B cell (primary cell): ENCODE results near the gene ZNF804A. TPM values are rescaled to one million over a fixed set of nuclear protein-coding genes. Genes with fewer than 3 reads are reported as not detected.

Source experiments
- ATAC-seq: fragments of 200-7000 bp; cut with Tn5 transposase; one replicate; pipeline ENCODE4 v1.10.0; 2021; ENCODE audit warnings: low read depth, mild to moderate bottlenecking, moderate number of reproducible peaks, moderate library complexity
- CTCF ChIA-PET: fragments of 350-600 bp; sonication (Branson Sonifier 250); formaldehyde crosslinking; loops from one replicate; lab custom pipeline; 2021; ENCODE audit warnings: antibody characterized with exemption, inconsistent platforms; lab: Charles Lee
- POLR2A ChIA-PET: fragments of 350-600 bp; sonication (Branson Sonifier 250); formaldehyde crosslinking; loops from one replicate; lab custom pipeline; 2021; ENCODE audit warnings: antibody characterized with exemption; lab: Charles Lee
- DNase-seq: peaks from one replicate; pipeline ENCODE4 v3.0.0; 2013
- H2AFZ ChIP-seq: 2 replicates; pipeline ENCODE4 v1.6.1; 2012; ENCODE audit warnings: mild to moderate bottlenecking, low read depth, low read length; ENCODE audit not compliant: insufficient read depth, poor library complexity, severe bottlenecking
- H3K27ac ChIP-seq, 2 donors: 1 replicate in 1 of 2; 2 replicates in 1 of 2; pipeline ENCODE4 v1.5.1; 2012 to 2013; ENCODE audit warnings: low read length in 2 of 2, mild to moderate bottlenecking in 2 of 2, moderate library complexity in 1 of 2
- H3K27me3 ChIP-seq, 4 experiments: fragments of 200-600 bp in 1 of 4; sonication (generic) in 1 of 4; replicated peaks in 1 of 4; 1 replicate in 2 of 4; 2 replicates in 2 of 4; pipeline versions ENCODE4 v1.6.1 to v1.7.0; 2013 to 2016; ENCODE audit warnings: low read length in 3 of 4, mild to moderate bottlenecking in 2 of 4, mixed read lengths in 1 of 4, moderate library complexity in 1 of 4; ENCODE audit not compliant: insufficient read depth in 4 of 4, control insufficient read depth in 3 of 4; ENCODE audit errors: control extremely low read depth in 1 of 4
- H3K36me3 ChIP-seq, 2 experiments: replicated peaks in 1 of 2; 1 replicate in 1 of 2; 2 replicates in 1 of 2; pipeline versions ENCODE4 v1.6.1 to v1.7.1; 2013; ENCODE audit warnings: low read length in 1 of 2; ENCODE audit not compliant: insufficient read depth in 2 of 2, control insufficient read depth in 1 of 2; ENCODE audit errors: control extremely low read depth in 1 of 2, extremely low read depth in 1 of 2
- H3K4me1 ChIP-seq, 2 donors: fragments of 200-600 bp in 1 of 2; sonication (generic) in 1 of 2; 1 replicate in 1 of 2; 2 replicates in 1 of 2; pipeline versions ENCODE4 v1.5.1 to v1.6.1; 2013 to 2017; ENCODE audit warnings: low read length in 2 of 2; ENCODE audit not compliant: control insufficient read depth in 2 of 2, insufficient read depth in 2 of 2
- H3K4me2 ChIP-seq: replicated peaks from 2 replicates; pipeline ENCODE3; 2012; ENCODE audit warnings: mild to moderate bottlenecking, low read depth, low read length; ENCODE audit not compliant: poor library complexity, severe bottlenecking
- H3K4me3 ChIP-seq, 5 experiments: fragments of 200-600 bp in 1 of 5; sonication (generic) in 1 of 5; 1 replicate in 3 of 5; 2 replicates in 2 of 5; pipeline versions ENCODE4 v1.5.1 to v1.7.0; 2011 to 2016; ENCODE audit warnings: low read length in 4 of 5, mild to moderate bottlenecking in 4 of 5, low read depth in 2 of 5, control low read depth in 1 of 5, moderate library complexity in 1 of 5; ENCODE audit not compliant: insufficient read depth in 1 of 5; ENCODE audit errors: control extremely low read depth in 1 of 5, extremely low read depth in 1 of 5
- H3K79me2 ChIP-seq: fragments of 200-600 bp; sonication (generic); one replicate; pipeline ENCODE4 v1.6.0; 2016; ENCODE audit warnings: low read length; ENCODE audit not compliant: control insufficient read depth, insufficient read depth
- H3K9ac ChIP-seq: fragments of 200-600 bp; sonication (generic); 2 replicates; pipeline ENCODE4 v1.6.1; 2017; ENCODE audit warnings: mild to moderate bottlenecking, low read length, moderate library complexity
- H3K9me3 ChIP-seq, 3 donors: one replicate each; pipeline versions ENCODE4 v1.6.1 to v1.7.1; 2013; ENCODE audit warnings: low read length in 2 of 3; ENCODE audit not compliant: control insufficient read depth in 2 of 3, insufficient read depth in 1 of 3; ENCODE audit errors: control extremely low read depth in 1 of 3
- H4K20me1 ChIP-seq: 2 replicates; pipeline ENCODE4 v1.6.0; 2012; ENCODE audit warnings: mild to moderate bottlenecking, low read length; ENCODE audit not compliant: insufficient read depth, control insufficient read depth, poor library complexity, severe bottlenecking
- H3K27ac Mint-ChIP-seq: one replicate; pipeline ENCODE4 v1.8.0; 2021; ENCODE audit warnings: mixed read lengths
- H3K27me3 Mint-ChIP-seq: one replicate; pipeline ENCODE4 v1.8.0; 2021; ENCODE audit warnings: mixed read lengths
- H3K4me1 Mint-ChIP-seq: one replicate; pipeline ENCODE4 v1.8.0; 2021; ENCODE audit warnings: mixed read lengths
- H3K4me3 Mint-ChIP-seq: one replicate; pipeline ENCODE4 v1.8.0; 2021; ENCODE audit warnings: mixed read lengths
- H3K9me3 Mint-ChIP-seq: one replicate; pipeline ENCODE4 v1.8.0; 2022; ENCODE audit warnings: mixed read lengths; ENCODE audit not compliant: insufficient read depth
- EZH2 ChIP-seq: IDR thresholded peaks from 2 replicates; pipeline ENCODE4 v1.6.1; 2012; ENCODE audit warnings: borderline replicate concordance, low read depth, mild to moderate bottlenecking, moderate library complexity, low read length; ENCODE audit not compliant: insufficient read depth, poor library complexity, severe bottlenecking
- WGBS: methylation state at CpG from one replicate; pipeline ENCODE4 v1.1.5; 2013; ENCODE audit warnings: missing lambda C conversion rate; ENCODE audit not compliant: insufficient coverage; 5-methylcytosine and 5-hydroxymethylcytosine counted together
- intact Hi-C: fragments of 100-400 bp; cut with micrococcal nuclease; formaldehyde crosslinking; loops from one replicate; pipeline ENCODE4 v1.10.0; 2022
- polyA plus RNA-seq: library from polyadenylated mRNA; depleted of rRNA; stranded (reverse); fragments of >200 nt; gene quantifications from 2 replicates; pipeline ENCODE4 v1.2.3, GENCODE V29; 2012
- total RNA-seq, 2 donors: library from RNA; stranded (reverse); fragments of 120-200 nt in 1 of 2; gene quantifications; 1 replicate in 1 of 2; 2 replicates in 1 of 2; pipeline versions ENCODE4 v1.2.3 to v1.2.4, GENCODE V29; 2013 to 2022
- TF ChIP-seq, protein P1 (sequence below): fragments of 200-600 bp; IDR thresholded peaks from one replicate; pipeline ENCODE4 v1.8.0; 2022; ENCODE audit warnings: antibody characterized with exemption, mild to moderate bottlenecking

ZNF804A gene
- total and polyA plus RNA-seq, 2 donors (not counting 1 experiment from before 2014, with no cell fraction given): 1.2 to 2.4 TPM

GRCh38 chr2:184728411-184728810 is 130.1 kb downstream of the ZNF804A start:
- no peak overlapping the region for H3K4me3 Mint-ChIP-seq
- H3K27ac Mint-ChIP-seq: no peak overlapping the region
- H3K79me2 ChIP-seq: no peaks in the 10 kb centered on the region

GRCh38 chr2:184729581-184729980 is 131.3 kb downstream of the ZNF804A start:
- intact Hi-C loops: no loop called here
- TF ChIP-seq, protein P1, sequence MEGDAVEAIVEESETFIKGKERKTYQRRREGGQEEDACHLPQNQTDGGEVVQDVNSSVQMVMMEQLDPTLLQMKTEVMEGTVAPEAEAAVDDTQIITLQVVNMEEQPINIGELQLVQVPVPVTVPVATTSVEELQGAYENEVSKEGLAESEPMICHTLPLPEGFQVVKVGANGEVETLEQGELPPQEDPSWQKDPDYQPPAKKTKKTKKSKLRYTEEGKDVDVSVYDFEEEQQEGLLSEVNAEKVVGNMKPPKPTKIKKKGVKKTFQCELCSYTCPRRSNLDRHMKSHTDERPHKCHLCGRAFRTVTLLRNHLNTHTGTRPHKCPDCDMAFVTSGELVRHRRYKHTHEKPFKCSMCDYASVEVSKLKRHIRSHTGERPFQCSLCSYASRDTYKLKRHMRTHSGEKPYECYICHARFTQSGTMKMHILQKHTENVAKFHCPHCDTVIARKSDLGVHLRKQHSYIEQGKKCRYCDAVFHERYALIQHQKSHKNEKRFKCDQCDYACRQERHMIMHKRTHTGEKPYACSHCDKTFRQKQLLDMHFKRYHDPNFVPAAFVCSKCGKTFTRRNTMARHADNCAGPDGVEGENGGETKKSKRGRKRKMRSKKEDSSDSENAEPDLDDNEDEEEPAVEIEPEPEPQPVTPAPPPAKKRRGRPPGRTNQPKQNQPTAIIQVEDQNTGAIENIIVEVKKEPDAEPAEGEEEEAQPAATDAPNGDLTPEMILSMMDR: no peak
- TF ChIP-seq EZH2: no peak

More at GRCh38 chr2:184728411-184728810, 130.1 kb downstream of the ZNF804A start:
- Histone ChIP-seq H3K4me2 (no peak overlapping the region), H3K9ac (no peak overlapping the region), H2AFZ (no peak overlapping the region), H3K4me3 (no peak overlapping the region), H3K36me3 (no peaks in the 10 kb centered on the region), H3K27me3 (no peaks in the 10 kb centered on the region), H3K27ac (no peak overlapping the region), H4K20me1 (no peaks in the 10 kb centered on the region), H3K4me1 (peaks cover 0 to 3% of the 10 kb centered on the region in 2 donors), H3K9me3 (no peaks in the 10 kb centered on the region)
- H3K27me3 Mint-ChIP-seq: no peaks in the 10 kb centered on the region
- H3K9me3 Mint-ChIP-seq: no peaks in the 10 kb centered on the region
- ATAC-seq: no peak
- peaks cover 25% of the 10 kb centered on the region for H3K4me1 Mint-ChIP-seq
- no peak for DNase-seq
- ChIA-PET POLR2A (no interaction called here), CTCF (no interaction called here)
- TF ChIP-seq EZH2: no peak
- TF ChIP-seq, protein P1: no peak
- intact Hi-C loops: no loop called here

More at GRCh38 chr2:184729581-184729980, 131.3 kb downstream of the ZNF804A start:
- no peak overlapping the region for H3K27ac ChIP-seq
- ChIA-PET CTCF (no interaction called here), POLR2A (no interaction called here)
- H3K27me3 ChIP-seq: no peaks in the 10 kb centered on the region
- H4K20me1 ChIP-seq: no peaks in the 10 kb centered on the region
- no peaks in the 10 kb centered on the region for H3K79me2 ChIP-seq
- ATAC-seq (no peak), DNase-seq (no peak)
- H3K4me2 ChIP-seq: no peak overlapping the region
- WGBS: no CpG with 5 or more reads among the region's 3 CpGs
- no peak overlapping the region for H3K27ac Mint-ChIP-seq
- no peaks in the 10 kb centered on the region for H3K36me3 ChIP-seq
- H3K27me3 Mint-ChIP-seq: no peaks in the 10 kb centered on the region
- H3K4me3 ChIP-seq: no peak overlapping the region
- H3K9me3 ChIP-seq: no peaks in the 10 kb centered on the region
- H3K9me3 Mint-ChIP-seq: no peaks in the 10 kb centered on the region
- no peak overlapping the region for H2AFZ ChIP-seq
- H3K4me1 ChIP-seq: peaks cover 0 to 3% of the 10 kb centered on the region in 2 donors
- no peak overlapping the region for H3K4me3 Mint-ChIP-seq
- H3K9ac ChIP-seq: no peak overlapping the region
- H3K4me1 Mint-ChIP-seq: peaks cover 24% of the 10 kb centered on the region
